Measurements from ENCODE around the gene ADAM8.

The ADAM8 gene

GRCh38 chr10:133239990-133240389 is 36.7 kb downstream of the ADAM8 start:
- no peak for TF ChIP-seq CTBP1 (IDR thresholded peaks at IDR 0.05; ENCODE audit: borderline replicate concordance)
- TF ChIP-seq HDGF (IDR thresholded peaks at IDR 0.05; ENCODE audit: borderline replicate concordance) = no peak
- no peak for TF ChIP-seq PKNOX1 (IDR thresholded peaks at IDR 0.05)
- TF ChIP-seq BHLHE40 (IDR thresholded peaks at IDR 0.05; ENCODE audit: borderline replicate concordance) = no peak
- TF ChIP-seq ARNT (IDR thresholded peaks at IDR 0.05) = no peak
- TF ChIP-seq LEF1 (IDR thresholded peaks at IDR 0.05; ENCODE audit: borderline replicate concordance) = no peak
- no peak for TF ChIP-seq SUZ12 (IDR thresholded peaks at IDR 0.05)
- TF ChIP-seq FOXM1 (IDR thresholded peaks at IDR 0.05; ENCODE audit: borderline replicate concordance) = no peak
- TF ChIP-seq SP1 (IDR thresholded peaks at IDR 0.05) = no peak
- TF ChIP-seq FOXA1 (IDR thresholded peaks at IDR 0.05) = no peak
- TF ChIP-seq ZNF384 (IDR thresholded peaks at IDR 0.05) = no peak
- TF ChIP-seq FOXK2 (IDR thresholded peaks at IDR 0.05) = no peak
- no peak for TF ChIP-seq NFRKB (IDR thresholded peaks at IDR 0.05)
- CTCF ChIA-PET = no interaction called here
- DNase-seq (ENCODE audit: extremely low spot score) = no peak
- POLR2A ChIA-PET = no interaction called here

- no peak for TF ChIP-seq ARNT (IDR thresholded peaks at IDR 0.05)
- TF ChIP-seq PKNOX1 (IDR thresholded peaks at IDR 0.05) = no peak
- TF ChIP-seq NFRKB (IDR thresholded peaks at IDR 0.05) = no peak
- no peak for TF ChIP-seq FOXK2 (IDR thresholded peaks at IDR 0.05)
- TF ChIP-seq CTBP1 (IDR thresholded peaks at IDR 0.05; ENCODE audit: borderline replicate concordance) = no peak
- ChIA-PET CTCF (no interaction called here), POLR2A (no interaction called here)
- DNase-seq (ENCODE audit: extremely low spot score) = no peak
Measured at GRCh38 chr10:133238466-133238804, 38.2 kb downstream of the ADAM8 start.

- TF ChIP-seq LEF1 (IDR thresholded peaks at IDR 0.05; ENCODE audit: borderline replicate concordance) (no peak), NFRKB (IDR thresholded peaks at IDR 0.05) (no peak), TARDBP (IDR thresholded peaks at IDR 0.05) (no peak), ZNF384 (IDR thresholded peaks at IDR 0.05) (no peak), HDGF (IDR thresholded peaks at IDR 0.05; ENCODE audit: borderline replicate concordance) (no peak), SP1 (IDR thresholded peaks at IDR 0.05) (no peak), L3MBTL2 (conservative IDR thresholded peaks at IDR 0.05) (no peak)
- no peak for DNase-seq (ENCODE audit: extremely low spot score)
- ChIA-PET POLR2A (no interaction called here), CTCF (no interaction called here)
Measured at GRCh38 chr10:133237588-133238465, 38.8 kb downstream of the ADAM8 start, which contains the start of gene VENTX. TSS of gene VENTX (plus strand) at chr10:133237855. CDS start at chr10:133237915, 60 bp downstream.

- DNase-seq (ENCODE audit: extremely low spot score) = no peak
- POLR2A ChIA-PET = no interaction called here
- TF ChIP-seq FOXK2 (IDR thresholded peaks at IDR 0.05) (no peak), LEF1 (IDR thresholded peaks at IDR 0.05; ENCODE audit: borderline replicate concordance) (no peak), L3MBTL2 (conservative IDR thresholded peaks at IDR 0.05) (no peak), NFRKB (IDR thresholded peaks at IDR 0.05) (no peak), SUZ12 (IDR thresholded peaks at IDR 0.05) (no peak), ZNF384 (IDR thresholded peaks at IDR 0.05) (no peak), FOXA1 (IDR thresholded peaks at IDR 0.05) (no peak), ELF4 (IDR thresholded peaks at IDR 0.05) (no peak), SP1 (IDR thresholded peaks at IDR 0.05) (no peak), HDGF (IDR thresholded peaks at IDR 0.05; ENCODE audit: borderline replicate concordance) (no peak), FOXM1 (IDR thresholded peaks at IDR 0.05; ENCODE audit: borderline replicate concordance) (no peak), PKNOX1 (IDR thresholded peaks at IDR 0.05) (no peak), ARNT (IDR thresholded peaks at IDR 0.05) (no peak), TARDBP (IDR thresholded peaks at IDR 0.05) (no peak), CTBP1 (IDR thresholded peaks at IDR 0.05; ENCODE audit: borderline replicate concordance) (no peak), BHLHE40 (IDR thresholded peaks at IDR 0.05; ENCODE audit: borderline replicate concordance) (no peak)
- CTCF ChIA-PET = no interaction called here
Measured at GRCh38 chr10:133237241-133237587, 39.5 kb downstream of the ADAM8 start.

GRCh38 chr10:133236401-133237240 is 40.0 kb downstream of the ADAM8 start:
- ChIA-PET POLR2A (no interaction called here), CTCF (no interaction called here)
- TF ChIP-seq LEF1 (IDR thresholded peaks at IDR 0.05; ENCODE audit: borderline replicate concordance) (no peak), L3MBTL2 (conservative IDR thresholded peaks at IDR 0.05) (no peak), TARDBP (IDR thresholded peaks at IDR 0.05) (no peak), BHLHE40 (IDR thresholded peaks at IDR 0.05; ENCODE audit: borderline replicate concordance) (no peak), ELF4 (IDR thresholded peaks at IDR 0.05) (no peak), ZNF384 (IDR thresholded peaks at IDR 0.05) (no peak), HDGF (IDR thresholded peaks at IDR 0.05; ENCODE audit: borderline replicate concordance) (no peak), FOXM1 (IDR thresholded peaks at IDR 0.05; ENCODE audit: borderline replicate concordance) (no peak), SUZ12 (IDR thresholded peaks at IDR 0.05) (no peak), SP1 (IDR thresholded peaks at IDR 0.05) (no peak), FOXA1 (IDR thresholded peaks at IDR 0.05) (no peak), CTBP1 (IDR thresholded peaks at IDR 0.05; ENCODE audit: borderline replicate concordance) (no peak), FOXK2 (IDR thresholded peaks at IDR 0.05) (no peak)
- no peak for DNase-seq (ENCODE audit: extremely low spot score)
